GM19395 (cell line): ENCODE results near the gene INKA1.
"Not testable (repeated sequence)": the region's sequence is repeated elsewhere in the genome, so short reads cannot be mapped to it uniquely, and the experiment has no call there.

Experiments used
- ATAC-seq: cut with Tn5 transposase; IDR thresholded peaks from one replicate; pipeline ENCODE4 v1.9.1; 2021; ENCODE audit warnings: mild to moderate bottlenecking, moderate library complexity; ENCODE audit not compliant: unreplicated experiment

INKA1 gene

GRCh38 chr3:49806850-49807249, 3.8 kb downstream of the INKA1 start:
- ATAC-seq = no peak

- ATAC-seq = no peak
These were observed 4.5 kb downstream of the INKA1 start for GRCh38 chr3:49807431-49808114.

- ATAC-seq = no peak
These were observed 9.9 kb downstream of the INKA1 start for GRCh38 chr3:49812916-49813496.

- peak; percentile 82 for ATAC-seq
These were observed 10.6 kb downstream of the INKA1 start, which contains the start of gene UBA7 for GRCh38 chr3:49813497-49814174. TSS of gene UBA7 (minus strand) at chr3:49813953. CDS start at chr3:49813787, 166 bp downstream.

GRCh38 chr3:49823131-49823530, 20.1 kb downstream of the INKA1 start:
- not testable (repeated sequence) for ATAC-seq

- no peak for ATAC-seq
These were observed 23.0 kb downstream of the INKA1 start for GRCh38 chr3:49826016-49826415.

GRCh38 chr3:49831341-49831740, 28.3 kb downstream of the INKA1 start:
- ATAC-seq = no peak

GRCh38 chr3:49839193-49839809, 36.2 kb downstream of the INKA1 start:
- no peak for ATAC-seq

- no peak for ATAC-seq
These were observed 37.3 kb downstream of the INKA1 start for GRCh38 chr3:49840388-49840787.

GRCh38 chr3:49841126-49841696, 38.1 kb downstream of the INKA1 start:
- ATAC-seq = no peak

GRCh38 chr3:49841806-49842205, 38.7 kb downstream of the INKA1 start:
- ATAC-seq = no peak

- no peak for ATAC-seq
These were observed 39.9 kb downstream of the INKA1 start for GRCh38 chr3:49842843-49843517.

- no peak for ATAC-seq
These were observed 41.6 kb downstream of the INKA1 start for GRCh38 chr3:49844464-49845183.

GRCh38 chr3:49845694-49846093, 42.6 kb downstream of the INKA1 start:
- no peak for ATAC-seq
